BLaER1 (cell line): ENCODE results near the gene VIPR1.
A peak's percentile ranks its signal among the peaks of the same experiment; 100 is the strongest.

Experiments used
- H3K27ac ChIP-seq: shearing (Covaris generic); formaldehyde crosslinking; 2 replicates; pipeline ENCODE4 v1.8.1; 2022
- H3K27me3 ChIP-seq: shearing (Covaris generic); formaldehyde crosslinking; 2 replicates; pipeline ENCODE4 v1.8.1; 2022
- H3K36me3 ChIP-seq: shearing (Covaris generic); formaldehyde crosslinking; 2 replicates; pipeline ENCODE4 v1.8.1; 2022
- H3K4me1 ChIP-seq: shearing (Covaris generic); formaldehyde crosslinking; 2 replicates; pipeline ENCODE4 v1.8.1; 2022
- H3K4me2 ChIP-seq: shearing (Covaris generic); formaldehyde crosslinking; 2 replicates; pipeline ENCODE4 v1.8.1; 2022
- H3K4me3 ChIP-seq: shearing (Covaris generic); formaldehyde crosslinking; 2 replicates; pipeline ENCODE4 v1.8.1; 2022
- H3K9ac ChIP-seq: shearing (Covaris generic); formaldehyde crosslinking; 2 replicates; pipeline ENCODE4 v1.8.1; 2022
- H3K9me3 ChIP-seq: shearing (Covaris generic); formaldehyde crosslinking; 2 replicates; pipeline ENCODE4 v1.8.1; 2022
- H4K20me1 ChIP-seq: shearing (Covaris generic); formaldehyde crosslinking; 2 replicates; pipeline ENCODE4 v1.8.1; 2022
- Cebpa-rat ChIP-seq: shearing (Covaris generic); IDR thresholded peaks from 2 replicates; pipeline ENCODE4 v1.8.1; 2022

VIPR1 gene

GRCh38 chr3:42501681-42502428 lies 588 bp upstream of the VIPR1 start:
- Histone ChIP-seq H3K9ac (peak overlapping the region; percentile 51), H3K4me1 (peaks cover 34% of the 10 kb centered on the region), H3K27me3 (peaks cover 39% of the 10 kb centered on the region), H3K9me3 (no peaks in the 10 kb centered on the region), H3K4me3 (peak overlapping the region; percentile 71), H3K36me3 (no peaks in the 10 kb centered on the region), H4K20me1 (no peaks in the 10 kb centered on the region), H3K27ac (no peak overlapping the region), H3K4me2 (peak overlapping the region; percentile 98)
- TF ChIP-seq Cebpa-rat, result no peak

- H3K9ac ChIP-seq, result no peak overlapping the region
- peaks cover 37% of the 10 kb centered on the region for H3K4me1 ChIP-seq
- TF ChIP-seq Cebpa-rat, result no peak
- peak overlapping the region; percentile 98 for H3K4me2 ChIP-seq
- H3K36me3 ChIP-seq, result no peaks in the 10 kb centered on the region
- H4K20me1 ChIP-seq, result no peaks in the 10 kb centered on the region
- no peaks in the 10 kb centered on the region for H3K9me3 ChIP-seq
- H3K27ac ChIP-seq, result no peak overlapping the region
- peak overlapping the region; percentile 71; the same call in 1 of the 2 replicates for H3K4me3 ChIP-seq
- peaks cover 36% of the 10 kb centered on the region for H3K27me3 ChIP-seq
Measured at GRCh38 chr3:42503251-42503924, 945 bp downstream of the VIPR1 start.

- no peak overlapping the region for H3K4me2 ChIP-seq
- no peak for TF ChIP-seq Cebpa-rat
Measured at GRCh38 chr3:42503957-42504333, 1.5 kb downstream of the VIPR1 start.

GRCh38 chr3:42504334-42505127 lies 2.1 kb downstream of the VIPR1 start:
- Histone ChIP-seq H3K36me3 (no peaks in the 10 kb centered on the region), H3K4me3 (no peak overlapping the region), H3K4me2 (no peak overlapping the region), H3K4me1 (peaks cover 48% of the 10 kb centered on the region), H3K27me3 (peaks cover 29% of the 10 kb centered on the region), H3K9me3 (no peaks in the 10 kb centered on the region), H3K9ac (no peak overlapping the region), H3K27ac (no peak overlapping the region), H4K20me1 (no peaks in the 10 kb centered on the region)
- no peak for TF ChIP-seq Cebpa-rat

More at GRCh38 chr3:42503957-42504333, 1.5 kb downstream of the VIPR1 start:
- H3K9ac ChIP-seq, result no peak overlapping the region
- H3K36me3 ChIP-seq, result no peaks in the 10 kb centered on the region
- no peaks in the 10 kb centered on the region for H4K20me1 ChIP-seq
- peaks cover 42% of the 10 kb centered on the region for H3K4me1 ChIP-seq
- no peak overlapping the region for H3K4me3 ChIP-seq
- peaks cover 35% of the 10 kb centered on the region for H3K27me3 ChIP-seq
- H3K27ac ChIP-seq, result no peak overlapping the region
- H3K9me3 ChIP-seq, result no peaks in the 10 kb centered on the region

- peaks cover 21% of the 10 kb centered on the region for H3K27me3 ChIP-seq
- no peaks in the 10 kb centered on the region for H3K36me3 ChIP-seq
- no peaks in the 10 kb centered on the region for H4K20me1 ChIP-seq
- H3K4me2 ChIP-seq, result no peak overlapping the region
- H3K9me3 ChIP-seq, result no peaks in the 10 kb centered on the region
- no peak for TF ChIP-seq Cebpa-rat
- H3K4me3 ChIP-seq, result no peak overlapping the region
- peaks cover 56% of the 10 kb centered on the region for H3K4me1 ChIP-seq
- no peak overlapping the region for H3K27ac ChIP-seq
- H3K9ac ChIP-seq, result no peak overlapping the region
Measured at GRCh38 chr3:42505128-42505848, 2.8 kb downstream of the VIPR1 start.

GRCh38 chr3:42505849-42506410 lies 3.5 kb downstream of the VIPR1 start:
- Histone ChIP-seq H3K36me3 (no peaks in the 10 kb centered on the region), H3K4me2 (no peak overlapping the region), H4K20me1 (no peaks in the 10 kb centered on the region), H3K4me1 (peaks cover 62% of the 10 kb centered on the region), H3K27ac (no peak overlapping the region), H3K9ac (no peak overlapping the region), H3K4me3 (no peak overlapping the region), H3K9me3 (no peaks in the 10 kb centered on the region), H3K27me3 (peaks cover 15% of the 10 kb centered on the region)
- no peak for TF ChIP-seq Cebpa-rat

- TF ChIP-seq Cebpa-rat, result no peak
- Histone ChIP-seq H3K4me3 (no peak overlapping the region), H3K27ac (no peak overlapping the region)
Measured at GRCh38 chr3:42507252-42507651, 4.8 kb downstream of the VIPR1 start.

GRCh38 chr3:42507761-42508335 lies 5.4 kb downstream of the VIPR1 start:
- no peaks in the 10 kb centered on the region for H3K27me3 ChIP-seq
- H3K4me3 ChIP-seq, result no peak overlapping the region
- no peak overlapping the region for H3K9ac ChIP-seq
- TF ChIP-seq Cebpa-rat, result no peak
- no peaks in the 10 kb centered on the region for H3K36me3 ChIP-seq
- no peak overlapping the region for H3K27ac ChIP-seq
- H3K4me2 ChIP-seq, result peak overlapping the region; percentile 44; the same call in 1 of the 2 replicates
- no peaks in the 10 kb centered on the region for H4K20me1 ChIP-seq
- peaks cover 67% of the 10 kb centered on the region for H3K4me1 ChIP-seq
- H3K9me3 ChIP-seq, result no peaks in the 10 kb centered on the region

More at GRCh38 chr3:42507252-42507651, 4.8 kb downstream of the VIPR1 start:
- no peaks in the 10 kb centered on the region for H3K9me3 ChIP-seq
- H4K20me1 ChIP-seq, result no peaks in the 10 kb centered on the region
- no peaks in the 10 kb centered on the region for H3K36me3 ChIP-seq
- H3K4me1 ChIP-seq, result peaks cover 63% of the 10 kb centered on the region
- peak overlapping the region; percentile 44 for H3K4me2 ChIP-seq
- H3K27me3 ChIP-seq, result peaks cover 2% of the 10 kb centered on the region; the same call in 1 of the 2 replicates
- H3K9ac ChIP-seq, result no peak overlapping the region

- Histone ChIP-seq H3K9ac (no peak overlapping the region), H3K4me1 (peaks cover 68% of the 10 kb centered on the region), H3K9me3 (no peaks in the 10 kb centered on the region), H4K20me1 (no peaks in the 10 kb centered on the region), H3K4me2 (peak overlapping the region; percentile 59), H3K36me3 (no peaks in the 10 kb centered on the region), H3K4me3 (no peak overlapping the region), H3K27ac (no peak overlapping the region), H3K27me3 (no peaks in the 10 kb centered on the region)
- TF ChIP-seq Cebpa-rat, result no peak
Measured at GRCh38 chr3:42508562-42508961, 6.1 kb downstream of the VIPR1 start.
